Cardiac fibroblast (primary cell): ENCODE results near the gene TRAPPC2B.

ENCODE experiments used
- DNase-seq, 2 donors: peaks; one replicate each; pipeline versions ENCODE4 v3.0.0 to v3.0.0-alpha.2; 2010; ENCODE audit warnings: low read depth in 2 of 2
- H3K4me3 ChIP-seq, 2 donors: replicated peaks in 1 of 2; 1 replicate in 1 of 2; 2 replicates in 1 of 2; pipeline ENCODE4 v1.5.1; 2011; ENCODE audit warnings: low read depth in 2 of 2, low read length in 2 of 2, mild to moderate bottlenecking in 2 of 2, moderate library complexity in 1 of 2
- TF ChIP-seq, protein P1 (sequence below): IDR thresholded peaks from one replicate; pipeline ENCODE4 v1.5.1; 2011; ENCODE audit warnings: low read depth, mild to moderate bottlenecking, low read length, inconsistent platforms

Gene TRAPPC2B

DNA sequence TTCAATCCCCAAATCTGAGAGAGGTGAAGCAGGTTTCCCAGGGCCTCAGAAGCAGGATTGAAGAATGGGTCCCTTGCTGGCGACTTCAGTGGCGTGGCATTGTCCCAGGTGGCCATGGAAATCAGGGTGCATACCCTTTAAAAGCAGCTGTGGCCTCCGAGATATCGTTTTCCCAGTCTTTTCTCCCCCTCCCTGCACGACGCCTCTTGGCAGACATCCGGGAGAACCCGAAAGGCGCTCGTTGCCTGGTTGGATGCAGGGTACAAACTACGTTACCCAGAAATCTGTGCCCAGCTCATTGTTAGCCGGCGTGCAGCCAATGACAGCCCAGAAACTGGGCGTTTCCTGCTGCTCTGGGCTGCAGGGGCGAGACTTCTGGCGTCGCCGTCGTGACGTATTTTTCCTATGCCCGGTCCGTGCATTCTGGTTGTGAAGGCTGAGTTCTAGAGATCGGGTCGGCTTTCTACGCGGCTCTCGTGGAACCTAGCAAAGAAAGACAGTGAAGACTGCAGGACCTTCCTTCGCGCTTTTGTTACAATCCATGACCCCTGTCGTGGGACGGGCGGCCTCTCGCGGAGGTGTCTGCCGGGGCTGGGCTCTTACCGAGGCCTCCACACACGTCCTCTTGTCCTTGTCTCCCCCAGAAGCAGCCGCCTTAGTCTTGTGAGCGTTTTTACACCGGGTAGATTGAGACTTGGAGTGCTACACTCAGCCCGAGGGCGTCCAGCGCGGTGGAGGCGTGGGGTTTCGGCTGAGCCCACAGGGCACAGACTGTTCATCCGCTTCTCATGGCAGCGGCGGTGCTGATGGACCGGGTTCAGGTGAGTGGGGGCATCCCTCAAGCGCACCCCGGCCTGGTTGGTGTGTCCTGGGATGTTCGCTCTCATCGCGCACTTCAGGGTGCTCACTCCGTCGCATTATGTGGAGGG lies 12.2 kb upstream of the TRAPPC2B start, which contains the start of gene ZNF304:
TSS of gene ZNF304 (plus strand) at position 395 of the 929 bp plus-strand sequence. CDS start at position 789, 394 bp downstream.
- peak; percentile 95 to 96 for DNase-seq
- peak within 1 kb of the TSS; percentile 98 to 99 for H3K4me3 ChIP-seq

DNA sequence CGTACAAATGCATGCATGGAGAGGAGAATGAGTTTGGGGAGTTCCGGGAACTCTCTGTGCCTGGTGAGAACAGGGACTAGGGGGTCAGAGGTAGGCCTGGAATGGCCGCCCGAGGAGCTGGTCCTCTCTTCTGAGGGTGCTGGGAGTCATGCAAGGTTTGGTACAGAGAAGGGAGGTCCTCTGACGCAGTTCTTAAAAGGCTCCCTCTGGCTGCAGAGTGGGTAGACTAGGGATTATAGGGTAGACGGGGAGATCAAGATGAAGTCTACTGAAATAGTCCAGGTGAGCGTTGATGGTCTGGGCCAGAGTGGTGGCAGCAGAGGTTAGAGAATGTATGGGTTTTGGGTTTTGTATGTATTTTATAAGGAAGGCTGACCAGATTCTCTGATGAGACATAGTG lies 11.5 kb upstream of the TRAPPC2B start:
- peak in 1 of 2 donors; percentile 26 for DNase-seq
- TF ChIP-seq, protein P1, sequence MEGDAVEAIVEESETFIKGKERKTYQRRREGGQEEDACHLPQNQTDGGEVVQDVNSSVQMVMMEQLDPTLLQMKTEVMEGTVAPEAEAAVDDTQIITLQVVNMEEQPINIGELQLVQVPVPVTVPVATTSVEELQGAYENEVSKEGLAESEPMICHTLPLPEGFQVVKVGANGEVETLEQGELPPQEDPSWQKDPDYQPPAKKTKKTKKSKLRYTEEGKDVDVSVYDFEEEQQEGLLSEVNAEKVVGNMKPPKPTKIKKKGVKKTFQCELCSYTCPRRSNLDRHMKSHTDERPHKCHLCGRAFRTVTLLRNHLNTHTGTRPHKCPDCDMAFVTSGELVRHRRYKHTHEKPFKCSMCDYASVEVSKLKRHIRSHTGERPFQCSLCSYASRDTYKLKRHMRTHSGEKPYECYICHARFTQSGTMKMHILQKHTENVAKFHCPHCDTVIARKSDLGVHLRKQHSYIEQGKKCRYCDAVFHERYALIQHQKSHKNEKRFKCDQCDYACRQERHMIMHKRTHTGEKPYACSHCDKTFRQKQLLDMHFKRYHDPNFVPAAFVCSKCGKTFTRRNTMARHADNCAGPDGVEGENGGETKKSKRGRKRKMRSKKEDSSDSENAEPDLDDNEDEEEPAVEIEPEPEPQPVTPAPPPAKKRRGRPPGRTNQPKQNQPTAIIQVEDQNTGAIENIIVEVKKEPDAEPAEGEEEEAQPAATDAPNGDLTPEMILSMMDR = peak; percentile 8
- peak overlapping the region; percentile 98 to 99 for H3K4me3 ChIP-seq

More for the DNA sequence above, 12.2 kb upstream of the TRAPPC2B start, which contains the start of gene ZNF304:
- TF ChIP-seq, protein P1 = no peak

DNA sequence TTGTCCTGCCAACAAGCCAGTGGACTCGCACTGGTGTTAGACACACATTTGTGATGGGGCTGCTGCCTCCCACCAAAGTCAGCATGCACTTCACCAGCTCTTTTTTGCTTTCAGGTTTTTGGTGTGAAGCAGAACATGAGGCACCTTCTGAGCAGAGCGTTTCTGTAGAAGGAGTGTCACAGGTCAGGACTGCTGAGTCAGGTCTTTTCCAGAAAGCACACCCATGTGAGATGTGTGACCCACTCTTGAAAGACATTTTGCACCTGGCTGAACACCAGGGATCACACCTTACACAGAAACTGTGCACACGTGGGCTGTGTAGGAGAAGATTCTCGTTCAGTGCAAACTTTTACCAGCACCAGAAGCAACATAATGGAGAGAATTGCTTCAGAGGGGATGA lies 7.4 kb upstream of the TRAPPC2B start:
- no peak for DNase-seq
- H3K4me3 ChIP-seq = no peak overlapping the region
- TF ChIP-seq, protein P1 = no peak

DNA sequence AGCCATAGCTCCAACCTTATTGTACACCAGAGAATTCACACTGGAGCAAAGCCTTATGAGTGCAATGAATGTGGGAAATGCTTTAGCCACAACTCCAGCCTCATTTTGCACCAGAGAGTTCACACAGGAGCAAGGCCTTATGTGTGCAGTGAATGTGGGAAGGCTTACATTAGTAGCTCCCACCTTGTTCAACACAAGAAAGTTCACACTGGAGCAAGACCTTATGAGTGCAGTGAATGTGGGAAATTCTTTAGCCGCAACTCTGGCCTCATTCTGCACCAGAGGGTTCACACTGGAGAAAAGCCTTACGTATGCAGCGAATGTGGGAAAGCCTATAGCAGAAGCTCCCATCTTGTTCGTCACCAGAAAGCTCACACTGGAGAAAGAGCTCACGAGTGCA lies 5.9 kb upstream of the TRAPPC2B start:
- H3K4me3 ChIP-seq = no peak overlapping the region
- DNase-seq = no peak
- TF ChIP-seq, protein P1 = no peak

DNA sequence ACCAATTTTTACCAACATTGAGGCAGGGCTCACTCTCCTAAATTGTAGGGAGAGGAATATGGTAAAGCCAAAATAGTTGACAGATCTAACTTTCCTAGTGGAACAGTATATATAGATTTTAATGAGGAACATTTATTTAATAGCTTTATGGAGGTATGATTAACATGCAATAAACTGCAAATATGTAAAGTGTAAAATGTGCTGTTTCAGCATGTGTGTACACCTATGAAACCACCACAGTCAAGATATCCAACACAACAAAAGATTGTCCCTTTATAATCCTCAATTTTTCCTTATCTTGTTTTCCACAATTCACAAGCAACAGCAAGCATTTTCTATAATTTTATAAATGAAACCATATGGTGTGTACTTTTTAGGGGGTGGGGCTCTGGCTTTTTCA lies 4.1 kb upstream of the TRAPPC2B start:
- TF ChIP-seq, protein P1 = no peak
- no peak for DNase-seq

DNA sequence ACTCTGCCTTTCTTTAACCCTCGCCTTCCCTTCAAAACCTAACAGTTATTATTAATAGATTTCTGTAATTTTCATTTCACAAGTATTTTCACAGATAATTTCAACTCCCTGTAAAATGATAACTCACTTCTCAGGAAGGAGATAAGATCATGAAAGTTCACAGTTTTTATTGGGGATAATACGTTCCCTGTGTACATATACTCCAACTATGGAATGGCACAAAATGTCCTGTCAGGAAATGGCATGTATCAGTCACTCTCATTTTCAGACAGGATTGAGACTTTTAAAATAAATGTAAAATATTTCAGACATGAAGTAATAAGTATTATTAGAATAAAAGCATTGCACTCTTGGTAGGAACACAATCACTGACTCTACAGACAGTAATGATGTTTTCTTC lies 932 bp upstream of the TRAPPC2B start:
- TF ChIP-seq, protein P1 = no peak
- peak overlapping the region; percentile 43 to 50 for H3K4me3 ChIP-seq
- no peak for DNase-seq

More for the DNA sequence above, 4.1 kb upstream of the TRAPPC2B start:
- H3K4me3 ChIP-seq = no peak overlapping the region
